ENCODE measurements around the gene NLRP6.
"Not testable (repeated sequence)": the region's sequence is repeated elsewhere in the genome, so short reads cannot be mapped to it uniquely, and the experiment has no call there.

Gene NLRP6

DNA sequence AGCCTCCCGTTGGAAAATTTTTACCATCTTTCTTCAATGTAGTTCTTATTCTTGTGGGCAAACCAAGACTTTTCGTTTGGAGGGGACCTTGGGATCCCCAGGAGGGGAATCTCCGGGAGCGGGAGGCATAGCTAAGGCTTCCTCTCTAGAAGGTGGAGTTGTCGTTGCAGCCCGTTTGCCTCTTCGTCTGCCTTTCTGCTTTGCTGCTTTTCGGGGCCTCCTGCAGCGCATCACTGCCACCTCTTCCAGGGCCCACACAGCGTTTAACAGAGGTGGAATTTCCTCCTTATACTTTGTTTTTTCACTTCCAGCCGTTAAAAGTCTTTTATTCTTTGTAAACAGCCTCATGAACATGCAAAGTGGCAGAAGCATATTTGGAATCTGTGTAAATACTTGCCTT lies 45.9 kb downstream of the NLRP6 start:
- DNase-seq (ENCODE audit: low read depth, low spot score): no peak

DNA sequence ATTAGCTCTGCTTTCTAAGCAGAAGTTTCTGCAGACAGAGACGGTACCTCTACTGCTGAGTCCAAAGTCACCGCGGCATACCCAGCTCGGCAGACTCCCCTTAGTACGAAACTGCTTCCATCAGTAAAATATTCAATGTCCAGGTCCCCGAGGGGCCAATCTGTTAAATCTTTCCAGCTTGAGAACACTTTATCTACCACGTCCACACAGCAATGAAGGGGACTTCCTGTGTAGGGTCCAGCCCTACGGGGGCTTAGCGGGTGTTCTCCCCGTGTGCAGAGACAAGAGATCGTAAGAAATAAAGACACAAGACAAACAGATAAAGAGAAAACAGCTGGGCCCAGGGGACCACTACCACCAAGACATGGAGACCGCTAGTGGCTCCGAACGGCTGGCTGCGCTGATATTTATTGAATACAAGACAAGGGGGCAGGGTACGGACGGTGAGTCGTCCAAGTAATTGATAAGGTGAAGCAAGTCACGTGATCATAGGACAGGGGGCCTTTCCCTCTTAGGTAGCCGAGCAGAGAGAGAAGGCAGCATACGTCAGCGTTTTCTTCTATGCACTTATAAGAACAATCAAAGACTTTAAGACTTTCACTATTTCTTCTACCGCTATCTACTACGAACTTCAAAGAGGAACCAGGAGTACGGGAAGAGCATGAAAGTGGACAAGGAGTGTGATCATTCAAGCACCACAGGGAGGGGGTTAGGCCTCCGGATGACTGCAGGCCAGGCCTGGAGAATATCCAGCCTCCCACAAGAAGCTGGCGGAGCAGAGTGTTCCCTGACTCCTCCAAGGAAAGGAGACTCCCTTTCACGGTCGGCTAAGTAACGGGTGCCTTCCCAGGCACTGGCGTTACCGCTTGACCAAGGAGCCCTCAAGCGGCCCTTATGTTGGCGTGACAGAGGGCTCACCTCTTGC lies 46.6 kb downstream of the NLRP6 start:
- not testable (repeated sequence) for DNase-seq (ENCODE audit: low read depth, low spot score)

DNA sequence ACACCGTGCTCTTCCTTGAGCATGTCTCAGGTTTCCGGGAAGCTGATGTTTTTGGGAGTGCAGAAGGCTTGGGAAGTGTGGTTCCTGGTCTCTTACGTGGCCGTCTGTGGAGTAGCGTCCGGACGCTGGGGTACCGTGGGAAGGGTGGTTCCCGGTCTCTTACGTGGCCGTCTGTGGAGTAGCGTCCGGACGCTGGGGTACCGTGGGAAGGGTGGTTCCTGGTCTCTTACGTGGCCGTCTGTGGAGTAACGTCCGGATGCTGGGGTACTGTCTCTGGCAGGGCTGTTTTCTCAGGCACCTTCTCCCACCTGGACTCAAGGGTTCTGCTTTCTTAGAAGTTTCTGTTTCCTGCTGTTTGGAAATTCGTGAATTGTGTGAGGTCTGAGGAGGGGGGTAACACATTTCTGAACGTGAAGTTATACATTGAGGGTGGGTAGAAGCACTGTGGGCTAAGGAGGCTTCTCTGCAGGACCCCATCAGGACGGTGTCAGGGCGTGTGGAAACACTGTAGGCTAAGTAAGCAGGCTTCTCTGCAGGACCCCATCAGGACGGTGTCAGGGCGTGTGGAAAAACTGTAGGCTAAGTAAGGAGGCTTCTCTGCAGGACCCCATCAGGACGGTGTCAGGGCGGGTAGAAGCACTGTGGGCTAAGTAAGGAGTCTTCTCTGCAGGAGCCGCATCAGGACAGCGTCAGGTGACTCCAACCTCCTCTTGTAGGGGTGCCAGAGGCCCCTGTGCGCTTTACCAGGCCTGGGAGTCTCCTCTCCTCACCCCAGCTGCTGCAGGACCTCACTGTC lies 47.8 kb downstream of the NLRP6 start:
- no peak for DNase-seq (ENCODE audit: low read depth, low spot score)

DNA sequence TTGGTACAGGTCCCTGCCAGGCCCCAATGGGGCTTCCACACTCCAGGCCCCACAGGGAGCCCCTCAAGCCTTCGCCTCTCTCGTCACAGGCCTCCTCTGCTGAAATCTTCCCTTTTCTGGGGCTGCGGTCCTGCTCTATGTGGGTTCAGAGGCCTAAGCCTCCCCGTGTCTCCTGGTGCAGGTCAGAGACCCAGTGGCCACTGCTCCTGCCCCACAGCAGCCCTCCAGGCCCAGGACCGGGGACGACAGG lies 48.3 kb downstream of the NLRP6 start:
- no peak for DNase-seq (ENCODE audit: low read depth, low spot score)

DNA sequence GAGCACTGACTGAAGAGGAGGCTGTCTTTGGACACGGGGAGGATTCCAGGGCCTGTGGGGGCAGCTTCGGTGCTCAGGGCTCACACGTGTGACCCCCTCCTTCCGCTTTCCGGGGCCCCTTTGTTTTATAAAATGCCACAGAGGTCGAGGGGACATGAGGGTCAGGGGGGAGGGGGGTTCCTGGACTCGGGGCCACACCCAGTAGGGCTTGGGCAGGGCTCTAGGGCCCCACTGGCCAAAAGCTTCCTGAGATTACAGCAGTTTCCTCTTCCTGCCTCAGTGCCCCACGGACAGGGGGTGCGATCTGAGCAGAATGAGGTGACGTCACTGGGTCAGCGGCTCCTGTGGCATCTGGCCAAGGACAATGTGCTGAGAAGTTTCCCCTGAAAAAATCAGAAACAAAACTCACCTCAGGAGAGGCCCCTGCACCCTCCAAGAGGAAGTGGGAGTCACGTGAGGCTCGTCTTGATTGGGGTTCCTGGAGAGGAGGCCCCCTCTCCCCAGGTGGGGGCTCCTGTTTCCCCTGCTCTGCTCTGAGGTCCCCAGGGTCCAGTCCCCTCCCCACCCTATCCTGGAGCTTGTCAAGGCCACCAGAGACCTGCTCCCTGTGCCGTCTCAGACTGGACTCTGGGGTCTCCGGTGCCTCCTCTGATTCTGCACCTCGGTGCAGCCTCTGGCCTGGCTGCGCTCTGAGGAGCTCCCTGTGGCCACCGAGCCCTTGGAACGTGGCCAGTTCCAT lies 48.8 kb downstream of the NLRP6 start:
- peak; percentile 65 for DNase-seq (ENCODE audit: low read depth, low spot score)

DNA sequence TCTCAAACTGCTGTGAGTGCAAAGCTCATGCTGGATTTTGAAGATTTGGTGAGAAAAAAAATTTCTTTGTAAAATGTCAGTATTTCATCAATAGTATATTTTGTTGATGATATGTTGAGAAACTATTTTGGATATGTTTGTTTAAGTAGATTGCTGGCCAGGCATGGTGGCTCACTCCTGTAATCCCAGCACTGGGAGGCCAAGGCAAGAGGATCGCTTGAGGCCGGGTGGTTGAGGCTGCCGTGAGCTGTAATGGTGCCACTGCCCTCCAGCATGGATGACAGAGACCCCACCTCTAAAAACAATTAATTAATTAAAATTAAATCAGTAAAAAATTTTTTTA lies 49.3 kb downstream of the NLRP6 start:
- no peak for DNase-seq (ENCODE audit: low read depth, low spot score)

DNA sequence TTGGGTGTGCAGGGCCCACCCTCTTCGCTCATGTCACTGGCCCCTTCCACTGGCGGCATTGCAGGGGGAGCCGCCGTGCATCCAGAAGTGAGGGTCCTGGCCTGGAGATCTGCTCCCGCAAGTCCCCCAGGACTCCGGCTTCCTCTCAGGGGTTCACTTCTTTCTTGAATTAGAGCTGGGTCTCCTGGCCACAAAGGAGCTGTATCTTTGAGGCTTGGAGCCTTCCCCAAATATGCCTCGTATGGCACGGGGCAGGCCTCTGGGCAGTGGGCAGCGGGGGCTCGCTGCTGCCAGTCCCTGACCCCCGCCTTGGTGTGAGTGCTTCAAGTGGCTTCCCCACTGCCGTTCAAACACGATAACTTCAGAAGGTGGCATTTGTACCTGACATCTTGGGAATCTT lies 49.8 kb downstream of the NLRP6 start:
- DNase-seq (ENCODE audit: low read depth, low spot score): no peak

DNA sequence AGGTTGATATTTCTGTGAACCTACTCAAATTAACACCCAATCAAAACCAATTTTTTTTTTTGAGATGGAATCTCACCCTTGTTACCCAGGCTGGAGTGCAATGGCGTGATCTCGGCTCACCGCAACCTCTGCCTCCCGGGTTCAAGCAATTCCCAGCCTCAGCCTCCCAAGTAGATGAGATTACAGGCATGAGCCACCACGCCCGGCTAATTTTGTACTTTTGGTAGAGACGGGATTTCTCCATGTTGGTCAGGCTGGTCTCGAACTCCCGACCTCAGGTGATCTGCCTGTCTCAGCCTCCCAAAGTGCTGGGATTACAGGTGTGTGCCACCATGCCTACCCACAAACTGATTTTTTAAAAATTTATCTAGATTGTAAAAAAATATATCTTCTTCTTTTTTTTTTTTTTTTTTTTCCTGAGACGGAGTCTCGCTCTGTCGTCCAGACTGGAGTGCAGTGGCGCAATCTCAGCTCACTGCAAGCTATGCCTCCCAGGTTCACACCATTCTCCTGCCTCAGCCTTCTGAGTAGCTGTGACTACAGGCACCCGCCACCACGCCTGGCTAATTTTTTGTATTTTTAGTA lies 50.4 kb downstream of the NLRP6 start:
- DNase-seq (ENCODE audit: low read depth, low spot score): not testable (repeated sequence)

DNA sequence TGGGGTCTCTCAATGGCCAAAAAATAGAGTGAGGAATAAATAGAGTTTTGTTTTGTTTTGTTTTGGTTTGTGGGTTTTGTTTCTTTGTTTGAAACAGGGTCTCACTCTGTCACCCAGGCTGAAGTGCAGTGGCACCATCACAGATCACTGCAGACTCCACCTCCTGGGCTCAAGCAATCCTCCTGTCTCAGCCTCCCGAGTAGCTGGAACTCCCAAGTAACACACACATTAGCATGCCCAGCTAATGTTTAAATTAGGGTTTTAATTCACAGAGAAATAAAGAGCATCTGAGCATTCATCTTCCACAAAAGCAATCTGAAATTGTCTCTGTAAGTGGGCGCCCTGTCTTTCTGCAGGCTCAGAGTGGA lies 51.7 kb downstream of the NLRP6 start:
- no peak for DNase-seq (ENCODE audit: low read depth, low spot score)

DNA sequence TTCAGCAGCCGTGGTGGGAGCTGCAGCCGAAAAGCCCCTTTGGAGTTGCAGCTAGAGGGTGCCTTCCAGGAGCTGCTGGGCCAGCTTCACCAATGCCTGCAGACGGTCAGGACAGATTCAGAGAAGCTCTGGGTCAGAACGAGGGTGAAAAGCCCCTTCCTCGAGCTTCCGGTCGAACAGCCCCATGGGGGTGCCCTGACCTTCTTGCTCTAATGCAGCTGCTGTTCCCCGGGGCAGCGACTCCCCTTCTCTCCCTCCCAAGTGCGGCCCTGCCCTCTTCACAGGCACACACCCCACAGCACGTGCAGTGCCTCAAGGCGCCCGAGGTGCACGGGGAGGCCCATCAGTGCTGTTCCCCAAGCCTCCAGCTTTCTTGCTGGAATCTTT lies 52.1 kb downstream of the NLRP6 start:
- DNase-seq (ENCODE audit: low read depth, low spot score): no peak

DNA sequence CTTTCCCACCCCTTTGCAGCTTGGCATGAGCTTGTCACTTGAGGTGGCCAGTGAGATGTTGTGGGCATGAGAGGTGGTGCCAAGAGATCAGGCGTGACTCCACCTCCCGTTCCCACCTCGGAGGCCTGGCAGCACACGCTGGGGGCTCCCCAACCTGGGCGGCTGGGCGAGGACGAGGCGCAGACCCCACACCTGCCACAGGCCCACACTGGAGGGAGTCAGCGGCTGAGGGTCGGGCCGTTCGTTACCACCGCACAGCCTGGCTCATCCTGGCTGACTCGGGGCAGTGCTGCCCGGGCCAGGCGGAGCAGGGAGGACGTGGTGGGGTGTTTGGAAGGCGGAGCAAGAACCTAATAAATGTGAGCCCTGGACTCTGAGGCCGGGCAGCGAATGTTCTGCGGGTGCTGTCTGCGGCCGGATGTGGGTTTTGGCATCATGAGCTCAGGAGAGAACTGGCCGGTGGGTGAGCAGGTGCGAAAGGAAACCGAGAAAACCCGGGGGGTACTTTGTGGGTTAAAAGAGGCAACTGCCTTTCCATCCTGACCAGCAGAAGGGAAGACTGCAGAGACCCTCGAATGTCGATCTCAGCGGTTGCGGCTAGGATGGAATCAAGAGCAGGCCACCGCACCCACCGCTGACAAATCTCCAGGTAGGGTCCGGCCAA lies 52.6 kb downstream of the NLRP6 start:
- DNase-seq (ENCODE audit: low read depth, low spot score): no peak

DNA sequence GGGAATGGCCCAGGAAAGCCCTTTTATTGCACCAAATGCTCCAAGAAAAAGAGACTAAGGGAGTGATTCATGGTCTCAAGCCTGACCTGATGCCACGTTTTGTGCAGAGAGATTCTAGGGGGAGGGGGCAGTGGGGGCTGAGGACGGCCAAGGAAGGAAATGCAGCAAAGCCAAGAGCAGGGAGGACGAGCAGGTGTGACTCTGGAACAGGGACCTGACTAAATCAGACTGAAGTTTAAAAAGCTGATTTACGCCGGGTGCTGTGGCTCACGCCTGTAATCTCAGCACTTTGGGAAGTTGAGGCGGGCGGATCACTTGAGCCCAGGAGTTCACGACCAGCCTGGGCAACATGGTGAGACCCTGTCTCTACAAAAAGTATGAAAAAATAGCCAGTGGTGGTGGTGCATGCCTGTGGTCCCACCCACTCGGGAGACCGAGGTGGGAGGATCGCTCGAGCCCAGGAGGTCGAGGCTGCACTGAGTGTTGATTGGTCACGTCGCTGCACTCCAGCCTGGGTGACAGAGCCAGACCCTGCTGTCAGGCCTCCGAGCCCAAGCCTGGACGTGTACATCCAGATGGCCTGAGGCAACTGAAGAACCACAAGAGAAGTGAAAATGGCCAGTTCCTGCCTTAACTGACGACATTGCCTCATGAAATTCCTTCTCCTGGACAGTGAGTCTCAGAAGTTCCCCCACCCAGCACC lies 53.3 kb downstream of the NLRP6 start:
- DNase-seq (ENCODE audit: low read depth, low spot score): no peak

DNA sequence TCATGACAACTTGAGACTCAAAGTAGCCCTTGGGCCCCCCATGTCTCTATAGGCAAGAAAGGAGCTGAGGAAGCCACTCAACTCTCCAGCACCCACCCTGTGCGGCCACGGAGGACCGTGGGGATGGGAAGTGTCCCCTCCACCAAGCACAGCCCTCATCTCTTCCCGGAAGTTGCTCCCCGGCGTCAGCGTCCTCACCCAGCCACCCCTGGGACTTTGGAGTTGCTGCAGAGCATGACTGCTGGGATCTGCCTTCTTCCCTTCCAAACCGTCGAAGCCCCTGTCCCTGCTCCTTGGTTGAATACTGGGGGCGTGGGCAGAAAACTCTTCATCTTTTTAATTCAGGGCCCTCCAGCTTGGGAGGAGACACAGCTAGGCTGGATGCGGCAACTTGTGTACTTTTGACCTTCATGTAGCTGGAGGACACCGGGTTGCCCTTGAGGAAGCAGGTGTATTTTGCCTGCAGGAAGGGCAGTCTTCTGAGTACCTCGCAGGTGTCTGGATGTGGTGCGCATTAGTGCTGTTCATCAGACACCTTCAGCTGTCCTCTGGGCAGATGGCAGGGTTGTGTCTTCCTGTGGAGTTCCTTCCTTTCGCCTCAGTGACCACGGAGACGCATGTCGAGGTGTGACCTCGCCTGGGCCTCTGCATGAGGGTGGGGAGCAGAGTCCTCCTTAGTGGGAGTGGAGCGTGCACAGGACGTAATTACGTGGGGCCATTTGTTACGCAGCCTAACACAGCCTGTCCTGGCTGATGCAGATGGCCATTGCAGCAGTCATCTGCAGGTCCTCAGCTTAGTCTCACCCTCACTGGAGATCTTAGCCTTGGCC lies 54.7 kb downstream of the NLRP6 start:
- DNase-seq (ENCODE audit: low read depth, low spot score): no peak

DNA sequence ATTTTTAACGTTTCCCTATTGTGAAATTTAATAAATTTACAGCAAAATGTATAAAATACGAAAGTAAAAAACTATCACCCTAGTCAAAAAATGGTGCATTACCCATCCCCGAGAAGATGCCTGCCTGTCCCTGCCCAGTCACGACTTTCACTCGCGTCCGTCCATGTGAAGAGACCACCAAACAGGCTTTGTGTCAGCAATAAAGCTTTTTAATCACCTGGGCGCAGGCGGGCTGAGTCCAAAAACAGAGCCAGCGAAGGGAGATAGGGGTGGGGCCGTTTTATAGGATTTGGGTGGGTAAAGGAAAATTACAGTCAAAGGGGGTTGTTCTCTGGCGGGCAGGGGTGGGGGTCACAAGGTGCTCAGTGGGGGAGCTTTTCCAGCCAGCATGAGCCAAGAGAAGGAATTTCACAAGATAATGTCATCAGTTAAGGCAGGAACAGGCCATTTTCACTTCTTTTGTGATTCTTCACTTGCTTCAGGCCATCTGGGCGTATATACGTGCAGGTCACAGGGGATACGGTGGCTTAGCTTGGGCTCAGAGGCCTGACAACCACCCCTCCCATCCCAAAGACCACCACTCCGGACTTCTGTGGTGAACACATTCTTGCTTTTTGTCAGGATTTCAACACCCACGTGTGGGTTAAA lies 55.5 kb downstream of the NLRP6 start:
- not testable (repeated sequence) for DNase-seq (ENCODE audit: low read depth, low spot score)

DNA sequence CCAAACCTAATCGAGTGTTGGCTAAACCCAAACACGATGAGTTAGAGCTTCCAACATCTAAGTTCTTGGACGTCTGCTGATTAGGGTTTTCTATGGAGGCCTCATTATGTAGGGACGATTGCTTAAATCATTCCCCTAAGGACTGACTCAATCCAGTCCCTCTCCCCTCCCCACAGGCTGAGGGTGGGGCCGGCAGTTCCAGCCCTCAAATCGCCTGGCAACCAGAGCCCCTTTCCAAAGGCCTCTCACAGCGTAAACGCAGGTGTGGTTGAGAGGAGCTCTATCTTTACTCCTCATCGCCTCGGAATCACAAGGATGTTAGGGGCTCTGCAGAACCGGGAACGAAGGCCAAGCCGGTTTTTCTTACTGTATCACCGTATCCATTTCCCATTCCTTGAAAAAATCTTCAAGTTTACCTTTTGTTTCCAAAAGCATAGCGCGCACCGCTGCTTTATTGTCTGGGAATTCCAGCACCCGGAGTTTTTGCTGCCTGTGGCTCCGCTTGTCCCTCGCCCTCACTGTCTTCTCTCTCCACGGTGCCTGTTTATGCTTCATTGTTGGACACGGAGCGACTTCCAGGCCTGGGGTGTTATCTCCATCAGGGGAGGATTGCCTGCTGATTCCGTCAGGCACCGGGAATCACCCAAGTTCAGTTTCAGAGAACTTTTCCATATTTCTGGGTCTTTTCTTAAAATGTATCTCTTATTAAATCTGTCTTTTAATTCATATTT lies 56.2 kb downstream of the NLRP6 start:
- no peak for DNase-seq (ENCODE audit: low read depth, low spot score)

Measured in astrocyte of the hippocampus (primary cell).